HCT116 (cell line): ENCODE results near the gene AADACL2. TPM values are rescaled to one million over a fixed set of nuclear protein-coding genes. Genes with fewer than 3 reads are reported as not detected.

Source experiments
- ATAC-seq: fragments of 200-7000 bp; cut with Tn5 transposase; 2 replicates; pipeline ENCODE4 v1.9.1; 2020; ENCODE audit warnings: mild to moderate bottlenecking, moderate library complexity
- Bru-seq: library from RNA; stranded (reverse); fragments of 400-500 nt; gene quantifications from one replicate; lab custom pipeline; 2021; lab: Mats Ljungman, UMichigan
- BruChase-seq, 2 experiments: library from RNA; stranded (reverse); fragments of 400-500 nt; gene quantifications; one replicate each; lab custom pipeline; 2021; lab: Mats Ljungman, UMichigan
- BruUV-seq: library from RNA; stranded (reverse); fragments of 400-500 nt; replicated peaks from 2 replicates; lab custom pipeline; 2021; lab: Mats Ljungman, UMichigan
- CTCF ChIA-PET: fragments of 300-600 bp; sonication (Branson Sonifier 250); formaldehyde crosslinking; loops from one replicate; lab custom pipeline; 2021; ENCODE audit warnings: antibody characterized with exemption; lab: Charles Lee
- POLR2A ChIA-PET: fragments of 300-600, 350-600 bp; sonication (Branson Sonifier 250); formaldehyde crosslinking; loops from one replicate; lab custom pipeline; 2021; ENCODE audit warnings: antibody characterized with exemption; lab: Charles Lee
- RAD21 ChIA-PET, 2 experiments: fragments of 300-600 bp; sonication (Branson Sonifier 250); formaldehyde crosslinking; loops; one replicate each; lab custom pipeline; 2023; ENCODE audit warnings: low total read pairs in 2 of 2; ENCODE audit not compliant: uncharacterized antibody in 2 of 2, unreplicated experiment in 2 of 2, low non-redundant PET in 1 of 2; lab: Charles Lee
- DNase-seq: peaks from one replicate; pipeline ENCODE4 v3.0.0-alpha.2; 2010; ENCODE audit warnings: low read depth, low spot score
- H2AFZ ChIP-seq: fragments of 200-600 bp; shearing (Covaris generic), sonication (generic); 2 replicates; pipeline ENCODE4 v1.6.1; 2017; ENCODE audit warnings: low read depth, mixed run types, mixed read lengths, antibody characterized with exemption, low read length; ENCODE audit not compliant: poor library complexity, severe bottlenecking
- H3K27ac ChIP-seq: 2 replicates; pipeline ENCODE4 v1.5.1; 2012; ENCODE audit warnings: low read depth, low read length
- H3K27me3 ChIP-seq: fragments of 200-600 bp; sonication (generic); 2 replicates; pipeline ENCODE4 v1.6.1; 2016; ENCODE audit warnings: mixed run types, low read length, mixed read lengths; ENCODE audit not compliant: insufficient read depth
- H3K36me3 ChIP-seq, 2 experiments: fragments of 200-500 bp in 1 of 2; fragments of 200-600 bp in 1 of 2; sonication (Bioruptor generic) in 1 of 2; sonication (generic) in 1 of 2; 2 replicates each; pipeline versions ENCODE4 v1.5.1 to v1.6.1; 2014 to 2016; ENCODE audit warnings: low read length in 2 of 2, inconsistent platforms in 1 of 2, mixed read lengths in 1 of 2, mixed run types in 1 of 2; ENCODE audit not compliant: insufficient read depth in 2 of 2, control insufficient read depth in 1 of 2
- H3K4me1 ChIP-seq, 2 experiments: fragments of 200-600 bp in 1 of 2; sonication (generic) in 1 of 2; 2 replicates each; pipeline versions ENCODE4 v1.5.1 to v1.6.1; 2012 to 2017; ENCODE audit warnings: low read length in 2 of 2, inconsistent platforms in 1 of 2, mild to moderate bottlenecking in 1 of 2, mixed read lengths in 1 of 2, mixed run types in 1 of 2, moderate library complexity in 1 of 2; ENCODE audit not compliant: insufficient read depth in 2 of 2, control insufficient read depth in 1 of 2
- H3K4me2 ChIP-seq: fragments of 200-600 bp; sonication (generic); 2 replicates; pipeline ENCODE4 v1.6.1; 2017; ENCODE audit warnings: mixed run types, low read length, mixed read lengths
- H3K4me3 ChIP-seq, 2 experiments: fragments of 200-600 bp in 1 of 2; sonication (generic) in 1 of 2; replicated peaks in 1 of 2; 2 replicates each; pipeline ENCODE4 v1.5.1; 2011 to 2016; ENCODE audit warnings: low read length in 2 of 2, control low read depth in 1 of 2, low read depth in 1 of 2, mild to moderate bottlenecking in 1 of 2, mixed read lengths in 1 of 2, mixed run types in 1 of 2
- H3K79me2 ChIP-seq: fragments of 200-600 bp; sonication (generic); 2 replicates; pipeline ENCODE4 v1.6.1; 2017; ENCODE audit warnings: mild to moderate bottlenecking, mixed run types, low read length, moderate library complexity, mixed read lengths; ENCODE audit not compliant: insufficient read depth
- H3K9ac ChIP-seq: fragments of 200-600 bp; sonication (generic); 2 replicates; pipeline ENCODE4 v1.6.1; 2016; ENCODE audit warnings: low read length, mixed read lengths
- H3K9me2 ChIP-seq: fragments of 200-600 bp; sonication (generic), shearing (Covaris generic); 2 replicates; pipeline ENCODE4 v1.6.1; 2017; ENCODE audit warnings: mixed run types, mild to moderate bottlenecking, moderate library complexity; ENCODE audit not compliant: insufficient read depth
- H3K9me3 ChIP-seq, 2 experiments: fragments of 200-500 bp in 1 of 2; fragments of 200-600 bp in 1 of 2; sonication (Bioruptor generic) in 1 of 2; sonication (generic) in 1 of 2; 2 replicates each; pipeline ENCODE4 v1.6.1; 2014 to 2017; ENCODE audit warnings: low read length in 2 of 2, mixed read lengths in 2 of 2, inconsistent platforms in 1 of 2, low read depth in 1 of 2, mild to moderate bottlenecking in 1 of 2, mixed run types in 1 of 2, moderate library complexity in 1 of 2; ENCODE audit not compliant: control insufficient read depth in 1 of 2, insufficient read depth in 1 of 2
- H4K20me1 ChIP-seq: fragments of 200-600 bp; sonication (generic), shearing (Covaris generic); 2 replicates; pipeline ENCODE4 v1.6.1; 2017; ENCODE audit warnings: mixed run types, mild to moderate bottlenecking, moderate library complexity; ENCODE audit not compliant: insufficient read depth
- ATF3 ChIP-seq: IDR thresholded peaks from 2 replicates; pipeline ENCODE4 v1.6.1; 2012
- FOSL1 ChIP-seq: IDR thresholded peaks from 2 replicates; pipeline ENCODE4 v1.6.1; 2012; ENCODE audit warnings: low read depth
- JUND ChIP-seq: IDR thresholded peaks from 2 replicates; pipeline ENCODE4 v1.6.1; 2012
- POLR2AphosphoS5 ChIP-seq: IDR thresholded peaks from 2 replicates; pipeline ENCODE4 v1.6.1; 2011; ENCODE audit warnings: mild to moderate bottlenecking, low read depth, low read length, moderate library complexity
- RAD21 ChIP-seq: IDR thresholded peaks from 2 replicates; pipeline ENCODE4 v1.6.1; 2012; ENCODE audit warnings: low read depth, mild to moderate bottlenecking
- SRF ChIP-seq: IDR thresholded peaks from 2 replicates; pipeline ENCODE4 v1.6.1; 2012; ENCODE audit warnings: low read depth
- intact Hi-C: fragments of 100-400 bp; cut with micrococcal nuclease; formaldehyde crosslinking; loops from 2 replicates; pipeline ENCODE4 v1.10.0; 2022
- long read RNA-seq: library from polyadenylated mRNA; unstranded; transcript quantifications from one replicate; pipeline ENCODE4 v2.0.0, GENCODE V29; 2021; ENCODE audit not compliant: unreplicated experiment
- polyA plus RNA-seq: library from polyadenylated mRNA; unstranded; fragments of >200 nt; gene quantifications from 2 replicates; pipeline ENCODE4 v1.2.1, GENCODE V29; 2012; ENCODE audit warnings: missing spikeins
- total RNA-seq: library from RNA; stranded (reverse); gene quantifications from one replicate; pipeline ENCODE4 v1.2.1, GENCODE V29; 2021; ENCODE audit not compliant: unreplicated experiment
- TF ChIP-seq, protein P1 (sequence below): IDR thresholded peaks from 2 replicates; pipeline ENCODE4 v1.6.1; 2012

The AADACL2 gene, protein sequence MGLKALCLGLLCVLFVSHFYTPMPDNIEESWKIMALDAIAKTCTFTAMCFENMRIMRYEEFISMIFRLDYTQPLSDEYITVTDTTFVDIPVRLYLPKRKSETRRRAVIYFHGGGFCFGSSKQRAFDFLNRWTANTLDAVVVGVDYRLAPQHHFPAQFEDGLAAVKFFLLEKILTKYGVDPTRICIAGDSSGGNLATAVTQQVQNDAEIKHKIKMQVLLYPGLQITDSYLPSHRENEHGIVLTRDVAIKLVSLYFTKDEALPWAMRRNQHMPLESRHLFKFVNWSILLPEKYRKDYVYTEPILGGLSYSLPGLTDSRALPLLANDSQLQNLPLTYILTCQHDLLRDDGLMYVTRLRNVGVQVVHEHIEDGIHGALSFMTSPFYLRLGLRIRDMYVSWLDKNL
- not detected for total RNA-seq
- not detected in 2 replicates for polyA plus RNA-seq
- Bru-seq, nascent RNA = not detected
- percentile 4 among the genes with signal in this experiment for BruChase-seq, experiment 1, labeled RNA remaining after a 6-hour chase
- not detected for BruChase-seq, experiment 2, labeled RNA remaining after a 2-hour chase
- long read RNA-seq = 0 reads

DNA sequence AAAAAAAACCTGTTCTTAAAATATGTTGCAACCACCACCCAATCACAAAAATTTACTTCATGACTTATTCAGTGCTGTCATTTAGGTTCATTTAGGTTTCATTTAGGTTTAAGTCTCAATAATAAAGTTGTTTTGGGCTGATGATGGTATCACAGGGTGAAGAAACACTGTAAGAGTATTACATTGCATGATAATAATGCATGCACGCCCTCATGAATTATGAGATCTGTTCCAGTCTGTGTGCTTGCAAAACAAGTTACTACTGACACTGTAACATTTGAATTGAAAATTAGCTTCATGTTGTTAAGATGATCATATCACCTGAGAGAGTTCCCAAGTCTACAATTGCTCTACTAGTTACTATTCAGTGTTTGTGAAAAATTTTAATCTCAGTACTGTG is at the start of gene AADACL2:
TSS of gene AADACL2 (plus strand) at position 315 of the 400 bp plus-strand sequence. CDS start 109 bp downstream, outside the sequence.
- BruUV-seq = no TSS peak
- no peak within 1 kb of the TSS for H3K4me2 ChIP-seq
- no peak for DNase-seq
- H3K27me3 ChIP-seq = no peaks in the 10 kb centered on the region
- no peaks in the 10 kb centered on the region for H3K9me2 ChIP-seq
- POLR2A ChIA-PET = no interaction called here
- no peak within 1 kb of the TSS for H3K27ac ChIP-seq
- CTCF ChIA-PET = no interaction called here
- H4K20me1 ChIP-seq = no peaks in the 10 kb centered on the region
- intact Hi-C loops = no loop called here
- no peaks in the 10 kb centered on the region for H3K9me3 ChIP-seq
- H3K79me2 ChIP-seq = no peaks in the 10 kb centered on the region
- TF ChIP-seq RAD21 = no peak
- RAD21 ChIA-PET = no interaction called here
- H2AFZ ChIP-seq = no peak within 1 kb of the TSS
- no peak for ATAC-seq
- no peak within 1 kb of the TSS for H3K4me3 ChIP-seq
- H3K36me3 ChIP-seq = no peaks in the 10 kb centered on the region
- no peaks in the 10 kb centered on the region for H3K4me1 ChIP-seq
- H3K9ac ChIP-seq = no peak within 1 kb of the TSS

- Histone ChIP-seq H4K20me1 (no peaks in the 10 kb centered on the region), H3K27ac (no peak overlapping the region), H3K27me3 (no peaks in the 10 kb centered on the region), H3K36me3 (no peaks in the 10 kb centered on the region), H3K9me3 (no peaks in the 10 kb centered on the region), H2AFZ (no peak overlapping the region)
- BruUV-seq = no TSS peak
- TF ChIP-seq SRF (no peak), POLR2AphosphoS5 (no peak), JUND (no peak), FOSL1 (no peak), ATF3 (no peak)
- TF ChIP-seq, protein P1, sequence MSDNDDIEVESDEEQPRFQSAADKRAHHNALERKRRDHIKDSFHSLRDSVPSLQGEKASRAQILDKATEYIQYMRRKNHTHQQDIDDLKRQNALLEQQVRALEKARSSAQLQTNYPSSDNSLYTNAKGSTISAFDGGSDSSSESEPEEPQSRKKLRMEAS = no peak
- TF ChIP-seq, all 23 proteins: peak for 0
- Histone ChIP-seq H3K9me2 (no peaks in the 10 kb centered on the region), H3K79me2 (no peaks in the 10 kb centered on the region), H3K4me1 (no peaks in the 10 kb centered on the region), H3K9ac (no peak overlapping the region), H3K4me2 (no peak overlapping the region), H3K4me3 (no peak overlapping the region)
- RAD21 ChIA-PET = no interaction called here
- POLR2A ChIA-PET = no interaction called here
- CTCF ChIA-PET = no interaction called here
- DNase-seq (no peak), ATAC-seq (no peak)
- intact Hi-C loops = no loop called here
Observed at GRCh38 chr3:151684094-151684493, 49.6 kb upstream of the AADACL2 start.
